GM12873 (cell line): ENCODE results near the gene SLC8A1.

ENCODE experiments used
- CTCF ChIP-seq: IDR thresholded peaks from 2 replicates; pipeline ENCODE4 v1.5.1; 2012; ENCODE audit warnings: low read depth, mild to moderate bottlenecking, moderate library complexity, low read length, control low read depth; ENCODE audit not compliant: insufficient read depth; ENCODE audit errors: missing control alignments

The SLC8A1 gene

DNA sequence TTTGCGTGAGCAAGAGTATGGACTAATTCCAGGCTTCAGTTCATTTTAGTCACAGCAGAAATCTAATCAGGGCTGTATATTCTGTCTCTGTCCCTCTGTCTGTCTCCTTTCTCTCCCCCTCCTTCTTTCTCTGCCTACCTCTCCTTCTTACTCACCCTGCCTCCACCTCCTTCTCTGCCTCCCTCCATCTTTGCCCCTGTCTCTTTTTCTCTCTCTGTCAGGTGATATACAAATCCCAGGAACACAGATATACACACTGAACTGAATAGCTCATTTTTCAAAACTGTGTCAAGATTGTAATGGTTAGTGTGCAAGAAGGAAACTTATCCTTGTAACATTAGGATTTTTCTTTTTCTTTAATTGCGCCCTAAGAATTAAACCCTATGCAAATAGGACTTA is 32.5 kb downstream of the SLC8A1 start:
- TF ChIP-seq CTCF, result no peak

- no peak for TF ChIP-seq CTCF
Measured at GRCh38 chr2:40418614-40419363, 33.1 kb downstream of the SLC8A1 start.

- no peak for TF ChIP-seq CTCF
Measured at GRCh38 chr2:40416486-40416885, 35.4 kb downstream of the SLC8A1 start.

- TF ChIP-seq CTCF, result no peak
Measured at GRCh38 chr2:40415391-40415790, 36.5 kb downstream of the SLC8A1 start.

- TF ChIP-seq CTCF, result no peak
Measured at GRCh38 chr2:40412456-40412855, 39.4 kb downstream of the SLC8A1 start.

DNA sequence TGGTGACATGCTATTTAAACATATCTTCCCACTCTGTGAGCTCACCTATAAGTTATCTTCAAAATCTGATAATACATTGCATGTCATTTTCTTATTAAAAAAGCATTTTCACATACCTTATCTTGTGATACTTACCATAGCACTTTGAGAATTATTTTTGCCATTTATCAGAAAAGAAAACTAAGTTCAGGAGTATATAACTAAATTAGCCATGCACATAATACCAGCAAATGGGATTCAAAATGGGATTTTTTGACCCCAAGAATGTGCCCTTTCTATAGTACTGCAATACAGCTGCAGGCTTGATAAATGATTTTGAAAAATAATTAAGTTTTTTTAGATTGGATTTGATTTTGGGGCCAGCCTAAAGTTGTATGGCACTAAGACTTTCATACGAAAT is 41.2 kb downstream of the SLC8A1 start:
- no peak for TF ChIP-seq CTCF

DNA sequence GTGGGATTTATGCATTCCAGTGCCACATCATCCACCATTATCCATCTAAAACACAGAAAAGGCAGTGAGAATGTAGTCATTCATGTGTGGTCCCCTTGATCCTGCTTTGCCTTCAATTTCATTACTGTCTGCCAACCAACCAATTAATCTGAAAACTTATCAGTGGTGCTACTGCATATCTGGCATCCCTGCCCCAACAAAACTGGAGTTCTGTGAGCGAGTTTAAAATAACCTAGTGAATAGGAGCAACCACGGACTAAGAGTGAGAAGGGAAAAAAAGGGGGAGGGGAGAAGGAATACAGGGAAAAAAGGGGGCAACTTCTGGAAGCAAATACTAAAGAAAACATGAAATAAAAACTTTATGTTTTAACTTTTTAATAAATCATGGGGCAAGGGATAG is 42.2 kb downstream of the SLC8A1 start:
- no peak for TF ChIP-seq CTCF
